OCI-LY1 (cell line): ENCODE measurements around the gene BAHD1.

Source experiments
- CTCF ChIP-seq: fragments of 200-600 bp; sonication (generic), shearing (Covaris generic); IDR thresholded peaks from 2 replicates; pipeline ENCODE4 v1.5.1; 2017; ENCODE audit warnings: mild to moderate bottlenecking, antibody characterized with exemption, low read length, moderate library complexity, mixed read lengths
- EZH2 ChIP-seq: fragments of 200-600 bp; sonication (generic), shearing (Covaris generic); IDR thresholded peaks from 2 replicates; pipeline ENCODE4 v1.8.0; 2017; ENCODE audit warnings: borderline replicate concordance, mixed run types, mild to moderate bottlenecking, antibody characterized with exemption, low read length, moderate library complexity, mixed read lengths

GRCh38 chr15:40454904-40455391, 14.2 kb downstream of the BAHD1 start:
- TF ChIP-seq CTCF (no peak), EZH2 (no peak)
